NCI-H2196 (cell line): ENCODE data around the gene KCNJ9.
"Not testable (repeated sequence)": the region's sequence is repeated elsewhere in the genome, so short reads cannot be mapped to it uniquely, and the experiment has no call there.

Experiments
- DNase-seq: peaks from one replicate; lab custom pipeline; 2025; ENCODE audit not compliant: unreplicated experiment; lab: John Stamatoyannopoulos, UW

Gene KCNJ9

DNA sequence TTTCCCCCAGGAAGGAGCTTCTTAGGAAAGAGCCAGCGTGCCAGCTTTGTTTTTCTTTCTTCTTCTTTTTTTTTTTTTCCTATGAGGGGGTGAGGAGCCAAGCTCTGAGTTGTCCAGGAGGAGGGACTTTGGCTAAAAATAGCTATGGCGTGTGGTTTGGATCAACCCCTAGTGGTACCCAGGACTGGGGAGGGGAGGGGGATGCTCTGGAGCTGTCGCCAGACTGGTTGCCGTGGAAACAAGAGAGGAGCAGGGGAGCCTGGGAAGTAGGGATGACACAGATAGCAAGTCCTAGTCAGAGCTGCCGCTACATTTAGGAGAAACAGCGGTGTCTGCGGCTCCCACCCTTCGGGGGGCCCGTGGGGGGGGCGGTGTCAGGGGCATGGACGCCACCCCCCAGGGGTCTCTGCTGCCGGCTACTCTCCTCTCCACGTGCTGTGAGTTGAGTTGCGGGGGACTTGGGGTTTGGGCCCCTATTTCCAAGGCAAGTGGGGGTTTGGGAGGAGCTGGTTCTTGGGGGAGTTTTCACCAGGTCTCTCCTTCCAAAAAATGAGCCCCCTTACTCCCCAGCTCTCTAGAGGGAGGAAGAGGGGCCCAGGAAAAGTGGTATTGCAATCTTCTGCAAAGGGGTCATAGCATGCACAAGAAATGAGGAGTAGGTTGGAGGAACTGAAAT, at the start of gene KCNJ9:
Gene KCNJ9 (plus strand): TSS at position 278 of the 676 bp plus-strand sequence. CDS start 2,493 bp downstream, outside the sequence.
- no peak for DNase-seq

- DNase-seq = no peak
Observed at GRCh38 chr1:160032165-160032820, 49.0 kb upstream of the KCNJ9 start.

DNA sequence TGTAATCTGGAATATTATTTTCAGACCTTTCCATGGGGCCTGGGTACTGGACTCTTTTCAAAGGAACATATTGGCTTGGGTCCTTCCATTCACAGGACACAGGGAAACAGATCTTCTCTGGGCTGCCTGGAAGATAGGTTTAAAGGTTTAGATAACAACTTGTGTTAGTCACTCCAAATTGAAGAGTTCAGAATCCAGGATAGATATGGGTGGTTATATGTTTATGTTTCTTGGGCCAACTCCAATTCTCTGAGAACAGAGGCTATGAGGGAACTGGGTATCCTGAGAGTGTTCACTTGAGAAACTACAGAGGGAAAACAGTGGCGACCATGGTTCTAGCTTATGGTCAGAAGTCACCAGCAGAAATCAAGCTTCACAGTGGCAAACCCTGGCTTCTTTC, 40.9 kb upstream of the KCNJ9 start:
- DNase-seq = no peak

DNA sequence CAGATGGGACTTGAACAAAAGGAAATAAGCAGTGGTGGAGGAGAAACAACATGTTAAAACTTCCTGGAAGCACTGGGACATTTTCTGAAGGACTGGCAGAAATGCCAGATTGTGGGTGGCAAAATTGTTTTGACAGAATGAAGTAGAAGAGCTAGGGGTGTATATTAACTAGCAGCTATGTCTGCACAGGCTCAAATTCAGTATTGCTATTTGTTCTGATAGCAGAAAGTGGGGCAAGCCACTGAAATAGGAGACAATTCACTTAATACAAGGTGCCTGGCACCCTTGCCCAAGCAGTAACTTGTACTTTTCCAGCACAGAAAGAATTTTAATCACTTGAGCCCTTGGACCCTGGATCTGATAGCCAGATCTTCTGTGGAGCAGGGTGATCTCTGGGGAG, 37.8 kb upstream of the KCNJ9 start:
- DNase-seq = no peak

GRCh38 chr1:160045653-160046052, 35.7 kb upstream of the KCNJ9 start:
- DNase-seq = no peak

DNA sequence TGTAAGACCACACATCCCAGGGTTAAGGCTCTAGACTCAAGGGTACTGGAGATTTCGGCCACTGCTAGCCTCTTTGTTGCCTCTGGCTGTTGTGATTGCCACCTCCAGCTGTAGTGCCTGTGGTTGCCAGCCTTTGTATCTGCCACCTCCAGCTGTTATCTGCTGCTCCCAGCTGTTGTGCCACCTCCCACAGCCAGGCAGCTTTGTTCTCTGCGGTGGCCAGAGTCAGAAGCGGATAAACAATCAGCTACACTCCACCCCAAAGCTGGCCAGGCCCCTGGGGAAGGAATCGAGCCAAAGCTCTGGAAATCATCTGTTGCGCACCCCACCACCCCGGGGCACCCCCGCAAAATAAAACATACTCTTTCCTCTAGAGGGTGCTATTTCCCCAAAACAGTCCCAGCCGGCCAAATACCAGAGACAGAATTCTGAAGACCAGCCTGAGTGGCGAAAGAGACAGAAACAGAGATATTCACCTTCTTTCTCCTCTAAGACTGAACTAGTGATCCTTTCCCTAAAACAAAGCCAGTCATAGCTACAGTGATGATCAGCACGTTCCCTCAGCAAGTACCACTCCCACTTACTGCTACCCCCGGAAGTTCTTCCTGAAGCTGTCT, 34.7 kb upstream of the KCNJ9 start:
- DNase-seq = peak; percentile 15

- DNase-seq = no peak
Observed at GRCh38 chr1:160047111-160047991, 34.0 kb upstream of the KCNJ9 start.

- no peak for DNase-seq
Observed at GRCh38 chr1:160048335-160048734, 33.0 kb upstream of the KCNJ9 start.

DNA sequence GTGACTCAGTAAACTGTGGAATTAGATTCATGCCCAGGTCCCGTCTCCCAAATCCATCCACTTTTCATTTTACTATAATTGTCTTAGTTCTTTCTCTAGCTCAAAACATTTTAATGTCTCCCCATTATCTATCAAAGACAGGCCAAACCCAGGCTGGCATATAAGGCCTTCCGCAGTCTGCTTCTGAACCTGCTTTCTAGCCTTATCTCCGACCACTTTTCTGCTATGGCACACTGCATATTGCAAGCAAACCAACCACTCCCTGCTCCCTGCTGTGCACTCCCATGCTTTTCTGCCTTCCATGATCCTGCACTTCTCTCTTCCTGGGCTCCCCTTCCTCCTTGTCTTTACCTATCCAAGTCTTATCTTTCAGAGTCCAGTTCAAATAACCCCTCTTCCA, 32.2 kb upstream of the KCNJ9 start:
- no peak for DNase-seq

DNA sequence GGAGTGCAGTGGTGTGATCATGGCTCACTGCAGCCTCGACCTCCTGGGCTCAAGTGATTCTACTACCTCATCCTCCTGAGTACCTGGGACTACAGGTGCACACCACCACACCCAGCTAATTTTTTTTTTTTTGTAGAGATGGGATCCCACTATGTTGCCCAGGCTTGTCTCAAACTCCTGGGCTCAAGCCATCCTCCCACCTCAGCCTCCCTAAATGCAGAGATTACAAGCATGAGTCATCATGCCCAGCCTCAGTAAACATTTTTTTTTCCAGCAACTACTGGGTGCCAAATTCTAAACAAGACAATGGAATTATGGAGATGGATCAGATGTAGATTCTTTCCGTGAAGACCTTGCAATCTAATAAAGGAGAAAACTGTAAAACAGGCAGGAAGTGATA, 31.2 kb upstream of the KCNJ9 start:
- DNase-seq = not testable (repeated sequence)

- no peak for DNase-seq
Observed at GRCh38 chr1:160050619-160051018, 30.7 kb upstream of the KCNJ9 start.

DNA sequence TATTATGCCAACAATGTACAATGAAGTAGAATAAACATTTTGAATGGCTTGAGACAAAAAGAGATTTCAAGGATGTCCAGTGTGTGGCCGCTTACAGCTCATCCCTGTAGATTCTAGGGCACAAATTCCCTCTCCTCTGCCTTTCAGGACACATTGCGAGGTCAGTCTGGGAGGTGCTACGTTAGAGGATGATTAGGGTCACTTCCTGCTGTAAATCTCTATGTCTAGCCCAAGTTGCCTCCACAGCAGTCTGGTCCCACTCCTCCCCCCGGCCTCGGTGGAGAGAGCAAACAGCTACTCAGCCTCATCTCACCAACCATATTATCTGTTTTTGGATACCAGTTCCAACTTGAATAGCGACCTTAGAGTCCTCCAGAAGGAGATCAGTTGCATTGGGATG, 28.4 kb upstream of the KCNJ9 start:
- no peak for DNase-seq

DNA sequence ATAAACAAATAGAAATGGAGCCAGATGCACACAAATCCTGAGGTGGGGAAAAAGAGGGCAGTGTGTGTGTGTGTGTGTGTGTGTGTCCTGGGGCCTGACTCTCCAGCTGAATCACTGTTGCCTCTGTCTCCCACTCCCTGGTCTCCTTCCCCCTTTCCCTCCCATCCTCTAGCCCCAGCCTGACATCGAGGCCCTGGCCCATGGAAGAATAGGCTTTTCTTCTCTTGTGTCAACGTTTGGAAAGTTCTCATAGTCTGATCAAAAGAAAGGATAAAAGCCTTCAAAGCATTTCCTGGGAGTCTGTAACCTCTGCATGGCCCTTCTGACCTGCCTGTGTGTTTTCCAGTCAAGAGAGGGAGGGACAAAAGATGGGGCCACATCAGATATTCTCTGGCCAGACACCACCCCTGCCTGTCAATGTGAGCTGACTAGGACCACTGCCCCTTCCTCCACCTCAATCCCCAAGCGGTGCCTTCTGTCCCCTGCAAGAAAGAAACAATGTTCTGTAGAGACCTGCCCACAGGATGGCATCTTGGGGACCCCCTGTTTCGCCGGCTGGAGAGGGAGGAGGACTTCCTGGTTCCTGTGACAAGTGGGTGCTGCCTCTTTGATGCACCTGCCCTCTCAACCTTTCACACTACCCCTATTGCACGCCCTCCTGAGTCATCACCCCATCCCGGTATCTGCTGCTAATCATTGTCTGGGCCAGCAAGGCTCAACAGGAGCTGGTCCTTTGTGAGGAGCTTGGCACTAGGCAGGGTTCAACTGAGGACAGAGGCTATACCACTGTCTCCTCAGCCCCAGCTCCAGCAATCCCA, 27.6 kb upstream of the KCNJ9 start:
- DNase-seq = no peak

- DNase-seq = no peak
Observed at GRCh38 chr1:160056648-160057169, 24.6 kb upstream of the KCNJ9 start.

- DNase-seq = no peak
Observed at GRCh38 chr1:160058087-160058486, 23.3 kb upstream of the KCNJ9 start.

DNA sequence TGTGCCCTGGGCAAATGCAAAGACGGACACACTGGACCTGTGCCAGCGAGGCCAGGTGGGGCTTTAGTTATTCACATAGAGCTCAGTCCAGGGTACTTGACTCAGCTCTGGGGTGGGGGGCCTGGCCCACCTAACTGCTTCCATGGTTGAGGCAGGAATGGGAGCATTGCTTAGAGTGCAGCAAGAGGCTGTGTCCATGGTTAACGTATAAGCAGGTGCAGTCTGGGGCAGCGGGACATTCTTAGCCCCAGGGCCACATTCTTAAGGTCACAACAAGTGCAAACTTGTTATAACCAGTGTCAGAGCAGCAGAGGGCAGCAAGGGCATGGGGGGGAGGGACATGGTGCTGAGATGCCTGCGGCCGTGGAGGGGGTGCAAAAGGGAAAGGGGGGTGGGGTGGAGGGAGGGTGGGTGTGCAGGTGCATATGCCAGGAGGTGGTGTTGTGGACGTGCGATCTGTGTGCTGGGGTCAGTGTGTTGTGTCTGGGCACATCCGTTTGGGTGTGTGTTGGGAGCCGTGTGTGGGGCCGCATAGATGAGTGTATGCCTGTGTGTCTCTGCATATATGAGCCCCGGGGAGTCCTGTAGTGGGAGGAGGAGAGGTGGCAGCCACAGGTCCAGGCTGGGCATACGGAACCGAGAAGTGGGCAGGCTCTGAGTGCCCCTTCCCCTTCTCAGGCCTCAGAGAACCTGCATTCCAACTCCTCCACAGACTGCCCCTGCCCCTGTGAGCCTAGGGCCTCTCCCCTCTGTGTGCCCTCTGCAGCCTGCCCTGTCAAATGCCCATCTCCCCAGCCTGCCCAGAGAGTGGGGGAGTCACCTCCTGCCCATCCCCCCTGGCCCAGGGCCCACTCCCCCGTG, 19.7 kb upstream of the KCNJ9 start:
- no peak for DNase-seq

GRCh38 chr1:160062230-160062532, 19.2 kb upstream of the KCNJ9 start:
- DNase-seq = no peak

- DNase-seq = no peak
Observed at GRCh38 chr1:160063176-160063575, 18.2 kb upstream of the KCNJ9 start.

GRCh38 chr1:160064164-160064563, 17.2 kb upstream of the KCNJ9 start:
- DNase-seq = no peak

- DNase-seq = no peak
Observed at GRCh38 chr1:160064746-160065145, 16.6 kb upstream of the KCNJ9 start.
